GM21515 (cell line): ENCODE results near the gene ANP32E.

ENCODE experiments used
- ATAC-seq: cut with Tn5 transposase; IDR thresholded peaks from one replicate; pipeline ENCODE4 v1.9.1; 2021; ENCODE audit not compliant: unreplicated experiment

ANP32E gene

DNA sequence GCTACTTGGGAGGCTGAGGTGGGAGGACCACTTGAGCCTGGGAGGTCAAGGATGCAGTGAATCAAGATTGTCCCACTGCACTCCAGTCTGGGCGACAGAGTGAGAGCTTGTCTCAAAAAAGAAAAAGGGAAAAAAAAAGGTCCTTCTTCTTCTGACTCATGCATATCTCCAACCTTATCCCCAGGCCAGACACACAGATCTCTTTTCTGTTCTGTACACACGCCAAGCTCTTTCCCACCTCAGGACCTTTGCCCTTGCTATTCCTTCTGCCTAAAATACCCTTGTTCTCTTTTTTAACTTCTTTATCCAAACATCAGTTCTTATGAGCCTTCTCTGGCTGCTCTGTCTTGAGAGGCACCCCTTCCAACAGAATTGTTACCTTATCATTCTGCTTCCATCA is 64.1 kb downstream of the ANP32E start:
- no peak for ATAC-seq

DNA sequence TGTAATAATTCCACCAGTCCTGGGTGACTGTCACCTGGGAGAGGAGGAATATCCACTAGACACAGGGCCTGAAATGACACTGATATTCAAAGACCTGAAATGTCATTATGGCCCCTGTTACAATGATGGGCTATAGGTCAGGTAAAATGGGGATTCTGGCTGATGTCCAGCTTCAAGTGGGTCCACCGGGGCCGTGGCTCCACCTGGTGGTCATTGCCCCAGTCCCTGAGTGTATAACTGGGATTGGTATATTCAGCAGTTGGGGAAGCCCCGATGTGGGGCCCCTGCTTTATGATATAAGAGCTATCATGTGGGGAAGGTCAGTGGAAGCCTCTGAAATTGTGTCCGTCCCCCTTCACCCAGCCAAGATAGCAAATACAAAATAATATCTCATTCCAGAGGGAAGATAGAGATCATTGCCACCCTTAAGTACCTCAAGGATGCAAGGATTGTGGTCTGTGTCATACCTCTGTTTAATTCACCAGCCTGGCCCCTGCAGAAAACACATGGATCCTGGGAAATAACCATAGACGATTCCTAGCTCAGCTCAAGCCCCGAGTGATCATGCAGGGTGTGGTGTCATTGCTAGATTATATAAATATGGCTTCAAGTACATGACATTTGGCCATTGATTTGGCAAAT is 66.8 kb downstream of the ANP32E start:
- no peak for ATAC-seq
